A673 (cell line): Measurements from ENCODE around the gene HACD2. TPM values are rescaled to one million over a fixed set of nuclear protein-coding genes. Genes with fewer than 3 reads are reported as not detected.
"Not testable (repeated sequence)": the region's sequence is repeated elsewhere in the genome, so short reads cannot be mapped to it uniquely, and the experiment has no call there.

Source experiments
- BruUV-seq: library from RNA; stranded (reverse); fragments of 400-500 nt; replicated peaks from 2 replicates; lab custom pipeline; 2021; lab: Mats Ljungman, UMichigan
- CTCF ChIA-PET: fragments of 300-600 bp; sonication (Branson Sonifier 250); formaldehyde crosslinking; loops from one replicate; lab custom pipeline; 2022; ENCODE audit warnings: antibody characterized with exemption; lab: Charles Lee
- POLR2A ChIA-PET: fragments of 300-600 bp; sonication (Branson Sonifier 250); formaldehyde crosslinking; loops from one replicate; lab custom pipeline; 2022; ENCODE audit warnings: antibody characterized with exemption; ENCODE audit not compliant: low non-redundant PET; lab: Charles Lee
- DNase-seq: peaks from one replicate; pipeline ENCODE4 v3.0.0-alpha.2; 2015; ENCODE audit warnings: low spot score
- H3K27ac ChIP-seq: fragments of 200-600 bp; sonication (generic); 2 replicates; pipeline ENCODE4 v1.5.1; 2016; ENCODE audit warnings: mixed run types, low read depth, mild to moderate bottlenecking, mixed read lengths, antibody characterized with exemption, low read length; ENCODE audit not compliant: poor library complexity, severe bottlenecking
- H3K27me3 ChIP-seq: fragments of 200-600 bp; sonication (generic); replicated peaks from 2 replicates; pipeline ENCODE4 v1.6.1; 2017; ENCODE audit warnings: mixed run types, low read depth, mild to moderate bottlenecking, mixed read lengths, antibody characterized with exemption, low read length; ENCODE audit not compliant: insufficient read depth, poor library complexity
- H3K36me3 ChIP-seq: fragments of 200-600 bp; sonication (generic); 2 replicates; pipeline ENCODE4 v1.6.1; 2016; ENCODE audit warnings: mixed run types, mild to moderate bottlenecking, mixed read lengths, antibody characterized with exemption, low read length; ENCODE audit not compliant: insufficient read depth, poor library complexity, severe bottlenecking
- H3K4me1 ChIP-seq: fragments of 200-600 bp; sonication (generic); 2 replicates; pipeline ENCODE4 v1.6.1; 2017; ENCODE audit warnings: mixed run types, mild to moderate bottlenecking, mixed read lengths, antibody characterized with exemption, low read length; ENCODE audit not compliant: insufficient read depth, poor library complexity, severe bottlenecking
- H3K4me3 ChIP-seq: fragments of 200-600 bp; sonication (generic); 2 replicates; pipeline ENCODE4 v1.5.1; 2016; ENCODE audit warnings: low read depth, mixed run types, mild to moderate bottlenecking, mixed read lengths, low read length; ENCODE audit not compliant: poor library complexity, severe bottlenecking
- H3K9me3 ChIP-seq: fragments of 200-600 bp; sonication (generic); 2 replicates; pipeline ENCODE4 v1.6.1; 2016; ENCODE audit warnings: mixed run types, low read depth, mild to moderate bottlenecking, mixed read lengths, antibody characterized with exemption, low read length; ENCODE audit not compliant: poor library complexity, severe bottlenecking
- CTCF ChIP-seq: fragments of 300-800, 200-600 bp; sonication (generic); conservative IDR thresholded peaks from 2 replicates; pipeline ENCODE4 v1.5.1; 2017; ENCODE audit warnings: low read depth, mild to moderate bottlenecking, antibody characterized with exemption, low read length, moderate library complexity, mixed read lengths
- EZH2 ChIP-seq: fragments of 200-600 bp; sonication (generic); IDR thresholded peaks from 2 replicates; pipeline ENCODE4 v1.6.1; 2017; ENCODE audit warnings: borderline replicate concordance, low read depth, mild to moderate bottlenecking, mixed read lengths, antibody characterized with exemption, low read length; ENCODE audit not compliant: poor library complexity, severe bottlenecking
- intact Hi-C: fragments of 100-400 bp; cut with micrococcal nuclease; formaldehyde crosslinking; loops from one replicate; pipeline ENCODE4 v1.10.0; 2022; ENCODE audit not compliant: unreplicated experiment
- total RNA-seq: library from RNA; stranded (reverse); gene quantifications from 2 replicates; pipeline ENCODE4 v1.2.3, GENCODE V29; 2021

Gene HACD2
- total RNA-seq, 1 experiment from 2014 or later, result 49.3 TPM

- H3K27me3 ChIP-seq, result no peaks in the 10 kb centered on the region
- no peak overlapping the region for H3K4me3 ChIP-seq
- no peak for DNase-seq
- TF ChIP-seq CTCF, result no peak
- no peak for TF ChIP-seq EZH2
- intact Hi-C loops, result no loop called here
- no peaks in the 10 kb centered on the region for H3K9me3 ChIP-seq
- no TSS peak for BruUV-seq
- no peak overlapping the region for H3K27ac ChIP-seq
- peaks cover 3% of the 10 kb centered on the region for H3K4me1 ChIP-seq
- ChIA-PET POLR2A (no interaction called here), CTCF (no interaction called here)
- H3K36me3 ChIP-seq, result no peaks in the 10 kb centered on the region
Observed at GRCh38 chr3:123606527-123606926, 21.7 kb upstream of the HACD2 start.

- no TSS peak for BruUV-seq
- no peak for TF ChIP-seq EZH2
- TF ChIP-seq CTCF, result no peak
- Histone ChIP-seq H3K36me3 (no peaks in the 10 kb centered on the region), H3K4me1 (peaks cover 3% of the 10 kb centered on the region), H3K9me3 (no peaks in the 10 kb centered on the region), H3K27me3 (no peaks in the 10 kb centered on the region), H3K4me3 (no peak overlapping the region), H3K27ac (no peak overlapping the region)
- intact Hi-C loops, result no loop called here
- CTCF ChIA-PET, result no interaction called here
- no peak for DNase-seq
- POLR2A ChIA-PET, result no interaction called here
Observed at GRCh38 chr3:123605789-123606234, 21.0 kb upstream of the HACD2 start.

- BruUV-seq, POLR2A ChIA-PET, H3K27me3 ChIP-seq, H3K4me1 ChIP-seq, H3K9me3 ChIP-seq, intact Hi-C loops, H3K36me3 ChIP-seq, CTCF ChIA-PET, H3K4me3 ChIP-seq, DNase-seq, H3K27ac ChIP-seq: not testable (repeated sequence)
Observed at GRCh38 chr3:123603153-123603552, 18.3 kb upstream of the HACD2 start.

GRCh38 chr3:123602325-123602724 lies 17.5 kb upstream of the HACD2 start:
- H3K36me3 ChIP-seq, result no peaks in the 10 kb centered on the region
- intact Hi-C loops, result no loop called here
- peak; percentile 41 for DNase-seq
- no peaks in the 10 kb centered on the region for H3K9me3 ChIP-seq
- H3K27me3 ChIP-seq, result no peaks in the 10 kb centered on the region
- no peak overlapping the region for H3K27ac ChIP-seq
- no peak overlapping the region for H3K4me3 ChIP-seq
- no peaks in the 10 kb centered on the region for H3K4me1 ChIP-seq
- CTCF ChIA-PET, result no interaction called here
- POLR2A ChIA-PET, result interaction anchor here (0.6 kb wide), 1 partner anchor 662 kb away, joined by 3 read pairs; no protein-coding TSS in a partner anchor
- no TSS peak for BruUV-seq
- no peak for TF ChIP-seq CTCF
- TF ChIP-seq EZH2, result no peak

- H3K4me1 ChIP-seq, intact Hi-C loops, H3K4me3 ChIP-seq, CTCF ChIA-PET, BruUV-seq, H3K27ac ChIP-seq, POLR2A ChIA-PET, H3K27me3 ChIP-seq, H3K36me3 ChIP-seq, H3K9me3 ChIP-seq, DNase-seq: not testable (repeated sequence)
Observed at GRCh38 chr3:123600863-123601262, 16.0 kb upstream of the HACD2 start.
